Stimulated activated CD4-positive, alpha-beta T cell treated with anti-CD3 and anti-CD28 coated beads, Interleukin-4, amount 100 ng/mL, for 48 hours (primary cell): ENCODE results near the gene TENT5C.

Experiments
- DNase-seq, 2 donors: peaks; one replicate each; pipeline ENCODE4 v3.0.0-alpha.2; 2020; ENCODE audit warnings: low read depth in 2 of 2

Gene TENT5C

DNA sequence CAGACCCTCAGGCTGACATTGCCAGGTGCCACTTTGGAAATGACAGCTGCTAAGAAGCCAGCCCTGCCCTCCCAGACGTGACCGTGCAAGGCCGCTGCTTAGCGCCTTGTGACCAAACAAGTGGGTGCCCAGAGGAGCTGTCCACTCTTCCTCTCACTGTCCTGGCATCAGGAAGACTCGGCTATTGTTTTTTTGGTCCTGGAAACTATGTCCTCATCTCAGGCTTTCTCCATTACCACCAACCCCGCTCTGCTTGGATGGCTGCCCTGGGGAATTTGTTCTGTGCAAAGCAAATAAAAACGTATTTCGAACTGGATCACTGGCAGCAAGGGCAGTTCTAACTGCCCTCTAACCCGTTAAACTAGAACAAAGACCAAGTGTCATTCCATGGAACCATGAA, 13.7 kb upstream of the TENT5C start:
- DNase-seq, result no peak

DNA sequence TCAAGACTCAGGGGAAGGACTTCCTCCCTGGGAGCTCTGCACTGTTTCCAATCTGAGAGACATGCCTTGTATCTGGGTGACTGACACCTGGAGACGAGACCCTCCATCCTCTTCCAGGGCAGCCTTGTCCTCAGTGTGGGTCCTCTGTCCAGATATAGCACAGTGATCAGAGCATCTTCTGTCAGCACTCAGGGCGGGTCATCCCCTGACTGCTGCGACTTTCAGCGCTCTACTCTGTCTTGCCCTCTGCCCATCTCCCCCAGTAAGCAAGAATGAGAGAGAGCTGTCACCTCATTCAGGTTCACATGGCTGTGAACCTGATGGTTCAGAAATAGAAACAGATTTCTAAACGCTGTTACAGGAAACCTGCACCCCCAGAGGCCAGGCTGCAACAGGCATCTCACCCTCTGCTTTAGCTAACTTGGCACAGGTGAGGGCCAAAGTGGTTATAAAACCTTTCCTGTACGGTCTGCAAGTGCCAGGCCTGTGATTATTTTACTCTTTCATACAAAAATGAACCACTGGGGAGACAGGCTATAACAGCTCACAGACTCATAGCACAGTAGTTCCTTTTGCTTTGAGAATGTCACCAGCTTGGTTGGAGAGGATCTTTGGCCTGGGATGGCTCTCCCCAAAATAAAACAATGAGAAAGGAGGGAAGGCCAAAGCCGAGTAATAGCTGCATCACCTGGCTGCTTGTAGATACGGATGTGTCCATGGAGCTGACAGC, 11.4 kb upstream of the TENT5C start:
- no peak for DNase-seq

DNA sequence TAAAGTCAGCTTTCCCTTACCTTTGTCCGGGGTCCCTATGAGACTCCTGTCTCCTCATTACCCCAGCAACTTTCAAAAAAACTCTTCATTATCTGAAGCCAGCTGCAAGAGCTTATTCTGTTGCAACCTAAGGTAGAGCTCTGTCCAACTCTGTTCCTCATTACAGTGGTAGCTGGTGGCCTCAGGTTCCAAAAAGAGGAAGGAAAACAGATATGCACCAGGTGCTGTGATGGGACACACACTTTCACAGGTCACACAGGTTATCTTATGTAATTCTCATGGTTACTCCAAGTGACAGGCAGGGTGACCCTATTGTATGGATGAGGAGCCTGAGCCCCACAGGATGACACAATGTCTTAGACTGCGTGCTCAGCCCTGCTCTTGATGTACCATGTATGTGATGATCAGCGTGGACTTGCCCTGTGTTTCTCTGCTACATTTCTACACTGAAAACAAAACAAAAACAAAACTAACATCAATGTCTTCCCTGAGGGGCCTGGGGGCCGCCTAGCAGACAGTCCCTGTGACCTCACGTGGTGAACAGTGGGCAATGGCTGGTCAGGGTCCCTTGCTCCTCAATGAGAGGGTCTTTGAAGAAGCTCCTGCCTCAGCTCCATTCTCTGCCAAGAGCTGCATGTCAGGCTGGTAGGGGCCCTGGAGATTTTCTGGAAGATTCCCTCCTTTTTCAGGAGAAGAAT, 9.7 kb upstream of the TENT5C start:
- DNase-seq, result no peak

DNA sequence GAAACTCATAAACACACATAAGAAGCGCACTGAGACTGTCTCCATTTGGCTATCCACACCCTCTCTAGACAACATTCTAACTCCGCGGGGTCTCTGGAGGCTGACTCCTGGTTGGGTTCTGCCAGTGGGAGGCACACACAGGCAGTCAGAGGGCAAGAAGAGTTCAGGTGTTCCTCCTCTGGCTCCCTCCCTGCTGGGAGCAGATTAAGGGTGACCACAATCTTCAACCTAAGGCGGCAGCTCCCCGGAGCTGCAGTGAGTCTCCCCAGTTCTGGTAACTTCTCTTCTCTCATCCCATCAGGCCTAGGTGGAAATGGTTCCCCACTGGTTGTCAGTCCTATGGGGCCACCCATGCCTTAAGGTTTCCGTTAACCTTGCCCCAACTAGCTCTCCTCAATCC, 7.4 kb upstream of the TENT5C start:
- DNase-seq, result no peak

DNA sequence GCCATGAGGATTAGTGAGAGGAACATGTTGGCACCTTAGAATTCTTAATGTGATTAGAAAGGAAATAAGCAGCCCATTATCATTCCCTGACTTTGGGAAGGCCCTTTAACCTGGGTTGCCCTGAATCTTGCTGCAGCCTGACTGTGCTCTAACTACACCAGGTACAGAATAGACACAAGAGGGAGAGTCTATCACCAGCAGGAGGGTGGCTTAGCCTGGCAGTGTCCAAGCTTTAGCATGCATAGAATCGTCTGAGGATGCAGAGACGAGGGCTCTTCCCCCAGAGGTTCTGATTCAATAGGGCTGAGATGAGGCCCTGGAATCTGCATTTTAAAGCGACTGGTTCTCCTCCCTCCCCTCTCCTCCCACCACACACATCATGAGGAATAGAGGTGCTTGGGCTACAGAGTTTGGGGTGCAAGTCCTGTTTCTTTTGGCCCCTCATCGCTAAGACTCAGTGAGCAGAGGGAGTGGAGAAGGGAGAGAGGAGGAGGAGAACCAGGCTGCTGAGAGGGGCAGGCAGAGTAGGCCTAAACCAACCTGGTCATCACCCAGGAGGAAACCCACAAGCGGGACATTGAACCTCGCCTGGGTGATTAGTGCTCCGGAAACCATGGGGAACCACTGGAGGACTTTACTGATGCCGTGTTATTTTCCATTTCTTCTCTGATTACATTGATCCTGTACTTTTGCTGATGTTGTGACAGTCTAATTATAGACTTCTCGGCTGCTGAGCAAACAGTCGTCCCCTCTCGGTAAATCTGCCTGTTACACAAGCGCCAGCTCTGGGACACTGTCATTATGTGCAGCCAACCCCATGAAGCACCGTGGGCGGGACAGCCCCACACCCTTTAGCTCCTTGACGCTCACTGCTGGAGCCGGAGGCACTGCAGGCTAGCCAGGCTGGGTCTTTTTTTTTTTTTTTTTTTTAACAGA, 6.3 kb upstream of the TENT5C start:
- DNase-seq, result no peak

DNA sequence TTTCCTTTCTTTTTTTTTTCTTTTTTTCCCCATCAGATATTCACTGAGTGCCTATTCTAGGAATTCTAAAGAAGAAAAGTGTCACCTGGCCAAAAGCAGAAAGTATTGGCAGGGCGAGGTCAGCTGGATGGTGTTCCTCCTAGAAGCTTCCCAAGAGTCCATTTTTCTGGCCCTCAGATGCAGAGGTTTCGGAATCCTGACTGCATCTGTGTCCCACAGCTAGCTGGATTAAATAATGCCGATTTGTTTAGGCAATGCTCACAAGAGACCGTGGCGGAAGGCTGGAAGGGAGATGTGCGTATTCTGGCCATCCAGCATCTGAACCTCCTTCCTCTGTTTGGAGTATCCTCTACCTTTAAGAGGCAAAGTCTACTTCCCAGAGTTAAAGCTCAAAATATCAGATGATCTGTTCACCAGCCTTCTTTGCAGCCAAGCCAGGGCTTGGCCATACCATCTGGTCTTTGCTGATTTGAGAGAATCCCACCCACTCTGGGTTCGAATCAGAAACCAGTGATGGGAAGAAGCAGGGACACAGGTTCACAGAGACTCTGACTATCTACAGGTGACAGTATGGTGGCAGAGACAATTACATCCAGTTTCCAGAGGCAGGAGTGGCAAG, 5.4 kb upstream of the TENT5C start:
- DNase-seq, result no peak

DNA sequence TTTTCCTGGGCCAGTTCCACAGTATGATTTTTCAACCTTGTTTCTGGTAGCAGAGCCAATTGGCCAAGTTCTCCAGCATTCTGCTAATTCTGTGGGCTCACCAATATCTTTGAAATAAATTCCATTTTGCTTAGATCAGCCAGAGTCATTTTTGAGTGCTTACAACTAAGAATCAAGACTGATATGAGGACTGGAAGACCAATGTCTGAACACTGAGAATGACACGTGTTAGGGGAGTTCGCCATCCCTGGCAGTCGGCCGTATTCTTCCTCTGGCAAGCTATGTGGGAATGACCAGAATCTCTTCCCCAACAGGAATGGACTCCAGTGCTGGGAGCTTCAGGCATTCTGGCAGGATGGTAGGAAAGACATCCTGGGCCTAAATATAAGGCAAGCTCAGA, 4.9 kb upstream of the TENT5C start:
- no peak for DNase-seq

DNA sequence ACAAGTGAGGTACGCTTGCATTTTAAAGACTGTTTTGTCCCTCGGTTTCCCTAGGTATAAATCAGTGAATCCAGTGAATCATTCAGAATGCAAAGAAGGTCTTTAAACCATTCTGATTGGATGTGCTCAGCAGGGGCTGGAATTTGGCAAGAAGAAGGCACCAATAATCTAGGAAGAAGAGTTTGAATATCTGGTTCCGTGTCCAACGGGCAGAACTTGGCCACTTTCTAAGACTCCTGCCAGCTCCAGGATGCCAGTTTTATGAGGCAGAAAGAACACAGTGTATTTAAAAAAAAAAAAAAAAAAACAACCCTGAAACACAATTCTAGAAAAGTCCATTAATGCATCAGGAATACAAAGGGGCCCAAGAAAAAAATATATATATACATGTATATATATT, 3.0 kb upstream of the TENT5C start:
- no peak for DNase-seq

DNA sequence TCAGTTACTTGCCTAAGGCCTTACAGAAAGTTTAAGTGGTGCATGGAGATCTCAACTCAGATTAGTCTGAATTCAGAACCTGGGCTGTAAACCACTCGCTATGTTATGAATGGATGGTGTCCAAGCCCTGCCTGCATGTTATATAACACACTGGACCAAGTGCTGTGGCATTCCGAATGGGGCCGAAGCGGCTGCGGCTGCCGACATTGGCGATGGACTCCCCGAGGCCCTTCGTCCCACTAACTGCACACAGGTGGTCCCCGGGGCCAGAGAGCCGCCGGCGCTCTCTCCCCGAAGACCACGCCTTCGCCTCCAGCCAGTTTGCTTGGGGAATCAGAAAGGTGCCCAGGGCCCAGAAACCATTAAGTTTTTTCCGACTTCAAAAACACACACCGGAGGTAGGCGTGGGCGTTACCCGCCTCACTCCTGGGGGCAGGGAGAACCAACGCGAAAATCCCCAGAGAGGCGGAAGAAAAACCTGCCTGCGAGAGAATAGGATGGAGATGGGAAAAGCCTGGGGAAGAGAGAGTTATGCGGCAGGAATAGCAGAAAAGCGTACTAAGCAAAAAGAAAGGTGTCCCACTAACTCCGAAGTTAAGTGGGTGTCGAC, 579 bp upstream of the TENT5C start:
- no peak for DNase-seq

DNA sequence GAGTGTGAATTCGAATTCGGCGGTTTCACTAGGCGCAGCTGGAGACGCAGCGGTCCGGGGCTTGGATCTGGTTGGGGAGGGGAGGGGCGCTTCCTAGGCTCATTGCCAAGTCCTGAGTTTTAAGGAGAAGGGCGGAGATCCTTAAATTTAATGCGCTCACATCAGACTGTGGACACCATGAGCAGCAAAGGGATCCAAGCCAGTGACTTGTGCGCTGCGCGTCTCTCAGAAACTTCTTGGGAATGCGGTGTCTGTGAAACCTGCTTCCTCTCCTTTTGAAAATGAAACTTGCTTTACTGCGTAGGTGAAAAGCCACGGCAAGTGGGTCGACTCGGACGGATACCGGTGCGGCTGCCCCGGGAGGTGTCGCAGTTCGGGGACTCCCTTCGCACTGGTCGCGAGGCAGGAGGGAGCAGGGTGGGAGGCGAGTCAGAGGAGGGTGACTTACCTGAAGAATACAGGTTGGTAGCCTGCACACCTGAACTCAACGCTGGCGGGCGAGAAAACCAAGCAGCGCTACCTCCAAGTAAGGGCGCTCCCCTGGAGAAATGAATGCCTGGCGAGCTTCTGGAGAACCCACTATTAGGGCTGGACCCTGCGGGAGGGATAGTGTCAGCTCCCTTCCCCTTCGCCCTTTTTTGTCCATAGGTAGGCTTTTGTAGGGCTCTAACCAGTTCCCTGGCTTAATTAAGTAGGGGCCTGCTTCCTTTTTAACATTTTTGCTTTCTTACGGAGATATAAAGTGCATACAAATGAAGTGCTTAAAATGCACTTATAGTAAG, 992 bp downstream of the TENT5C start:
- DNase-seq, result peak; percentile 19 to 36

DNA sequence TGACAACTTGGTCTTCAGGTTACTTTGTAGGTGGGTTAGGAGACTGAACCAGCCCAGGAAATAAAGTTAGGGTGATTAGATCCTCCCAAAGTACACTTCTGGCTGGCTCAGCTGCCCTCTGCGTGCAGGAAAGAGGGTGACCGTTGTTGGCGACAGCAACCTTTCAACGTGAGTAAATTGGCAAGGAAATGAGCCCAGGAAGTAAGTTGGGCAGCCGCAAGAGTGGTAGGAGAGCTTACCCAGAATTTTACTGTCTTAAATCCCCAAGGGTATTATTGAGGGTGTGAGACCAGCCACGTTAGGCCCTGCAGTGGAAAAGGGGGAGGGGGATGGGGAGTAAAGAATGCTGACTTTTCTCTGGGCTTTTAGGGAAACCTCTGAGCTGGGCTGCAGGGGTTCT, 1.6 kb downstream of the TENT5C start:
- DNase-seq, result peak in 1 of 2 donors; percentile 8

DNA sequence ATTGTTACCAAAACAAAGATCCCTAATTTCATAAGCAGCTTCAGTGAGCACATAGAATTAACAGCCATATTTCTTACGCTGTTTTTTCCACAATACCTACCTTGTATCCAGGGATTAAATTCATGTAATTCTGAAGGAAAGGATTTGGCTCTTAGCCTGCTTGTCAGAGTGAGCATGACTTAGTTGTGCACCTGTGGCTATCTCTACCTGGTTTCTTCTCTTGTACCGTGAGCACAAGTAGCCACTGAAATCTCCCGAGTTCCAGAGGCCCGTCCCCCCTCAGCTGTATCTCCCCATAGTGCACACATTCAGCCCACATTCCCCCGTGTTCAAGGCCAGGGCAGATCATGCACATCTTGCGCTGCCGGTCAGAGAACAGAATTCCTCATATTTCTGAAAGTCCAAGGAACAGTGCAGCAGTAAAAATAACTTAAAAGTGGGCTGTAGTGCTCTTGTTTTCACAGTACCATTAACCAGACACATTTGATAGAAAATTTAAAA, 2.3 kb downstream of the TENT5C start:
- DNase-seq, result no peak

DNA sequence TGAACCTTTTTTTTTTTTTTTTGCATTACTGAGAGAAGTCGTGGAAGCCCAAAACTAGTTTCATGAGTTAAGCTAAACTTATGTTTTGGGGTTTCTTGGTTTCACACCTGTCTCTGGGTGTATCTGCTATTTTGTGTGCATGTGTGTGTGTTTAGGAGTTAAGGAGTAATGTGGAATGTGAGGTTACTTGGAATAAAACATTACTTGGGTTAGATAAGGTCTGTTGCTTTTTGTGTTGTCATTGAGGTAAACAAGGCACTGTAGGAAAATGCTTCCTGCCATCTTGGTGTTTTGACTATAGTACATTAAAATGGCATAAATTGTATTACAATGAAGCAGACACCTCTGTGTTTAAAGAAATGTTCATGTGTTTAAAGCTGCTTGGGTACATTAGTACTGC, 2.9 kb downstream of the TENT5C start:
- DNase-seq, result no peak

DNA sequence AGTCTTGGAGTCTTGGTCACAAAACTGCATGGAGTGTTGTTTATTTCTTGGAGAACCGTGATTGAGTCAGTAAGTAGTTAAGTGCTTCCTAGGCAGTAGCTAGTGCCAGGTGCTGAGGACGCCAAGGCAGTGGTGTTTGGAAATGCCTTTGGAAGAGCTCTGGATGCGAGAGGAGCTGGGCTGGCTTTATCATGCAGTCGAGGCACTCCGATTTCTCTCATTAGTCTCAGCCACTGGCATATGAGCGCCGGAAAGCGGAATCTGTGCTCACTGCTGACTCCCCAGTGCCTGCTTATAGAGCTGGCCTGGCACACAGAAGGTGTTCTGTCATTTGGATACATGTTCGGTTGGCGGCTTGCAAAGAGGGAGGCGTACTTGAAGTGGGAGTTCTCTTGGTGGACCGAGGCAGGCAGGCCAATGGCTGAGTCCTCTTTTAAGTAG, 3.6 kb downstream of the TENT5C start:
- no peak for DNase-seq

DNA sequence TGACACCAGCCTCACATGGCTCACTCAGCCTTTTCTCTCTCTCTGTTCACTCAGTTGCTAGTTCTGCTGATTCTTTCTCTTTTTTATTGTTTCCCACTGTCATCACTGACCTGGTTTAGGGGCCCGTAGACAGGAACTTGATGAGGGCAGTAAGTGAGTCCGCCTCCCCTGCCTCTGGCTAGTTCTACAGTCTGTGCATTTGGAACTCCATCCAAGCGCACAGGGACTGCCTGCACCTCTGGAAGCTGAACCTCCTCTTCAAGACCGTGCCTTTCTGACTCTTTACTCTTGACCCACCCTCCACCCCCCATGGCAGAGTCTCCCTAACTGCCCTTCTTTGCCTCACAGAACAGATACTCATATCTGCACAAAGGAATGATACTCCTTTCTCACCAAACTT, 4.2 kb downstream of the TENT5C start:
- DNase-seq, result no peak

DNA sequence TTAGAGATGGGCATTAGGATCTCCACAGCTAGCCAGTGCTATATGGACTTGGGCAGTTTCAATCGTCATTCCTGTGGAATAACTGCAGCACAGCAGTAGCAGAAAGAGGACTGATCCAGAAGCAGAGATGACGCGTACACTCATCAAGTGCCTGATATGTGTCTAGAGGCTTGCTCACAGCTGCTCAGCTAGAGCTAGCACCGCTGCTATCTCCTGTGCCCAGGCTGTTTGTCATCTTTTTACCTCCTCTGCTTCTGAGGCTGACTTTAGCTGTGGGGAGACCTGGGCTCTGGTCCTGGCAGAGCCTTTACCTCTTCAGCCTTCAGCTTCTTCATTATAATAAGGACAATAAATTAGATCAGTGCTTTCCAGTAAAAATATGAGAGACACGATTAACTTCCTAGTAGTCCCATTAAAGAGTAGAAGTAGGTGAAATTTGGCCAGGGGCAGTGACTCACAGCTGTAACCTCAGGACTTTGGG, 5.3 kb downstream of the TENT5C start:
- DNase-seq, result no peak

DNA sequence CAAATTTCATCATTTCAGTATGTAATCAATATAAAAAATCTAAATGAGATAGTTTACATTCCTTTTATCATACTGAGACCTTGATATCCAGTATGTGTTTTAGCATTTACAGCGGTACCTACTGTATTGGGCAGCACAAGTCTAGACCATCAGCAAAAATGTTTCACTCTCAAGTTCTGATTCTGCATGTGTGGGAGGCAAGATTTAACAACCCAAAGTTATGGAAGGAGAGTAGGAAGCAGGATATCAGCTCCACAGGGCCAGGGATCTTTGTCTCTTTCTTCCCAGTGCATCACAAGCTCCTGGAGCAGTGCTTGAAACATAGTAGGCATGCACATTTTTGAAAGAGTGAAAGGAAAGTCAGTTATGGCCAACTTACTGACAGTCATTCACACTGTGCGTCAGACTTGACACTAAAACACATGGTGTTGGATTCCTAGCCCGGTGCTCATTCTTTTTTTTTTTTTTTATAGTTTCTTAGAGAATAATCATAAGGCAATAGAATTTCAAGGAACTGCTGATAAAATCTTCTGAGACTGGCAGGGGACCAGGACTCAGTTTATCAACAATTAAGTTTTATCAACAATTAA, 6.1 kb downstream of the TENT5C start:
- DNase-seq, result no peak

DNA sequence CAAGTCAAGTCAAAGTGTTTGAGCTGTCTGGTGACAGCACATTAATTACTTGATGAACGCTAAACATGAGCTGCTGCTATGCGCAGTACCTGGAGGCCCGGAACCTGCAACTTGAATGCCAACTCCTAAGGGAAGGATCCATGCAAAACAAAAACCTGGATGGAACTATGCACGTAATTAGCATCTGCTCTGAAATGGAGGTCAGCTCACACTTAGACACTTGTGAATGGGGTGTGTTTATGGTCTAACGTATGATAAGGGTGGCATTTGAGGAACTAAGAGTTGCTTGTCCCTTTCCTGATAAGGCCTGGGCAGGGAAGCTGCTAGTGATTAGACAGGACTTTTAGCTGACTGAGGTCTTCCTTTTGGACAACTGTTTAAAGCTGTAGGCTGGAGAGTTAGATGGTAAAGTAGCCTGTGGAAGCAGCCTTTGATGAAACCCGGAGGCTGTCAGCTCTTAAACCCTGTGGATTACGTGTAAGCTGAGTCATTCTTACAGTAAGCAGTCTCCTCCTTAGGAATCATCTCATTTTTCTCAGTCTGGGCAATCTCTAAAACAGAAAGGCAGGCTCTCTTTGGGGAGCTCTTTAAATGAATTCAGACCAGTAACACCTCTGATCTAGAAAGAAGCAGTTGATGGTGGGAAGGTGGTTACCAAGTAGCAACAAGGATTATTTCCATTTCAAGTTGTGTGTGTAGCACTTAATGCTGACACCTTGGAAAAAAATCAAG, 6.8 kb downstream of the TENT5C start:
- no peak for DNase-seq

DNA sequence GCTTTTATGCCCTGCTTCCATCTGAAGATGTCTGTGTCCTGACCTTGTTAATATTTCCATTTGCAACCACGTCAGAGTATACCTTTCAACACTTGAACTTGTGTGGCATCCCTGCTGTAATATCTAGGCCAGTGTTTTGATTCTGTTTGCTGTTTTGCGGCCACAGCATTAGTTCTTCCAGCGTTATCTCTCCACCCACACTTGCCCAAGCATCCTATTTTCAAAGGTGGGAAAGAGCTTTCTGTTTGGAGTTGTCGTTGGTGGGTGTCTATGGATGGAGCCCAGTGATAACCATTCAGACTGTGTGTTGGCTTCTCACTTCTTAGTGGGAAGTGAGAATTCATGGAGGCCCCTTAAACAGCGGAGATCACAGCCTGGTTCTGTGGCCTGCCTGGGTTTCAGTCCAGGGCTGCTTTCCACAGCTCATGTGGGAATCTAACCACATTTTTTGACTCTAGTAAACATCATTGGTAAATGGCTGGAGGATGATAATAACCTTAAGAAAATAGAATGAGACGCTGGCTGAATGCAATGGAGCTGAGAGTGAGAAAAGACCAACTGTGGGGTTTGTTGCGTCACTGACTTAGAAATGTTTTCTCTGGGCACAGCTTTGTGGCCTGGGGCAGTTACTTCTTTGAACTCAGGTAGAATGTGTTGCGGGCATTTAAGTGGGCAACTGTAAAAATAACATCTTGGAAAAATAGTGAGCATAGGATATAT, 7.6 kb downstream of the TENT5C start:
- no peak for DNase-seq
